SK-N-MC (cell line): ENCODE data around the gene CACNA1C.

Experiments
- DNase-seq: peaks from one replicate; pipeline ENCODE4 v3.0.0-alpha.2; 2011; ENCODE audit warnings: low read depth, low spot score
- H3K27ac ChIP-seq: fragments of 200-600 bp; sonication (generic); 2 replicates; pipeline ENCODE4 v1.5.1; 2016; ENCODE audit warnings: mixed run types
- H3K36me3 ChIP-seq: fragments of 200-600 bp; sonication (generic); 2 replicates; pipeline ENCODE4 v1.6.1; 2017; ENCODE audit warnings: antibody characterized with exemption, low read length, mixed read lengths; ENCODE audit not compliant: insufficient read depth
- H3K4me3 ChIP-seq: fragments of 200-600 bp; sonication (generic); 2 replicates; pipeline ENCODE4 v1.5.1; 2016
- H3K9ac ChIP-seq: fragments of 200-600 bp; sonication (generic); 2 replicates; pipeline ENCODE4 v1.8.0; 2017; ENCODE audit warnings: mixed run types, mixed read lengths; ENCODE audit not compliant: insufficient read length
- H3K9me3 ChIP-seq: fragments of 200-600 bp; sonication (generic); 2 replicates; pipeline ENCODE4 v1.6.1; 2017; ENCODE audit warnings: low read depth, mild to moderate bottlenecking, antibody characterized with exemption, low read length, moderate library complexity, mixed read lengths
- EZH2 ChIP-seq: fragments of 200-600 bp; sonication (generic); IDR thresholded peaks from one replicate; pipeline ENCODE4 v1.6.1; 2017; ENCODE audit warnings: antibody characterized with exemption
- FOXP2 ChIP-seq: optimal IDR thresholded peaks from 2 replicates; pipeline ENCODE3; 2011; ENCODE audit warnings: mild to moderate bottlenecking, moderate library complexity; ENCODE audit not compliant: insufficient read depth; ENCODE audit errors: extremely low read length, control extremely low read depth
- POLR2AphosphoS5 ChIP-seq: IDR thresholded peaks from 2 replicates; pipeline ENCODE4 v1.6.1; 2012; ENCODE audit warnings: mild to moderate bottlenecking, low read depth, low read length, borderline replicate concordance

The CACNA1C gene

DNA sequence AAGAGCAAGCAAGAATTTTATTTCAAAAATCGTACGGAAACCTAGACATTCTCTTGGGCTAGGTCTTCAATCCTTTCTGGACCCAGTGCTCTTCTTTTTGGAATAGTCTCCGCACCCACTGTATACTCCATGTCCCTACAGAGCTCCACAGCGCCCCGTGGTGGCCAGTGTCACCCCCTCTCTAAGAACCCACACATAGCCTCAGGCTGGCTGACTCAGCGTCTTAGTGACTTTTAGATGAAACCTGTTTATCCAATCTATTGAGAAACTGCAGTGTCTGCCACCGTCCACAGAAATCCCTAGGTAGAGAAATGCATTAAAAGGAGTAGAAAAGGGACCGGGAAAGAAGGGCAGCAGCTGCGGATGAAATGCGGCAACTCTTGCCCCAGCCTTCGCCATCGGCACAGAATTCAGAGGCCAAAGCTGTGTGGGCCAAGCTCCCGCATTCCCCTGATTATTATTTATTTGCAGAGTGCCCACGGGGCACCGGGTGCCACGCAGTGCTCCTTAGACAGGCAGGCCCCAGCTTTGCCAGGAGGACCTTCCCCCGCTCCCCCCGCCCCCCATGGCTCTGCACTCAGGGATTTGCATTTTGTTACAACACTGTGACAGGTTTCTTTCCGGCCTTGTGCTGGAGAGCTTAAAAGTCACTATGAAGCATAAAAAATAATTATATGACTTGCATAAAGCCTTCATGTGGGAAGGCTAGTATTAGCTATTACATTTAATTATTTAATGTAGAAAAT is 571.9 kb downstream of the CACNA1C start:
- Histone ChIP-seq H3K36me3 (no peaks in the 10 kb centered on the region), H3K4me3 (peak overlapping the region; percentile 10), H3K27ac (no peak overlapping the region), H3K9ac (no peak overlapping the region), H3K9me3 (no peaks in the 10 kb centered on the region)
- peak; percentile 73 for DNase-seq
- TF ChIP-seq EZH2 (no peak), FOXP2 (no peak), POLR2AphosphoS5 (no peak)

DNA sequence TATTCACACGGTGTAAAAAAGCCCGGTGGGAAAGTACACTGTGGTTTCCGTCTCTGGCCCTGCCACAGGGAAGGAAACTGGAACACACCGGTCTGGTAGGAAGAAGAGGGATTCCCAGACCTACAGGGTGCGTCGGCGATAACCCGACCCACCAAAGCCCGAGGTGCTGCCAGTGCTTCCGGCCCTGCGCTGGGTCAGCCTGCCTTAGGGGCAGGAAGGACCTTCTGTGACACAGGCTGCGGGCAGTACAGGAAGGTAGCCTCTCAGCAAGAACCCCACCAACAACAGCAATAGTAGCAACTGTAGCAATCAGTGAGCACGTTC is 572.5 kb downstream of the CACNA1C start:
- TF ChIP-seq FOXP2, result no peak
- no peak for TF ChIP-seq POLR2AphosphoS5
- TF ChIP-seq EZH2, result no peak
- peak overlapping the region; percentile 10 for H3K4me3 ChIP-seq
- no peak overlapping the region for H3K27ac ChIP-seq
- no peaks in the 10 kb centered on the region for H3K9me3 ChIP-seq
- no peak overlapping the region for H3K9ac ChIP-seq
- DNase-seq, result no peak
- H3K36me3 ChIP-seq, result no peaks in the 10 kb centered on the region

- H3K27ac ChIP-seq, result no peak overlapping the region
- no peak for DNase-seq
- H3K9me3 ChIP-seq, result no peaks in the 10 kb centered on the region
- no peaks in the 10 kb centered on the region for H3K36me3 ChIP-seq
- TF ChIP-seq FOXP2, result no peak
- no peak for TF ChIP-seq POLR2AphosphoS5
- TF ChIP-seq EZH2, result no peak
- H3K9ac ChIP-seq, result no peak overlapping the region
- H3K4me3 ChIP-seq, result no peak overlapping the region
Measured at GRCh38 chr12:2627076-2627834, 574.5 kb downstream of the CACNA1C start.

DNA sequence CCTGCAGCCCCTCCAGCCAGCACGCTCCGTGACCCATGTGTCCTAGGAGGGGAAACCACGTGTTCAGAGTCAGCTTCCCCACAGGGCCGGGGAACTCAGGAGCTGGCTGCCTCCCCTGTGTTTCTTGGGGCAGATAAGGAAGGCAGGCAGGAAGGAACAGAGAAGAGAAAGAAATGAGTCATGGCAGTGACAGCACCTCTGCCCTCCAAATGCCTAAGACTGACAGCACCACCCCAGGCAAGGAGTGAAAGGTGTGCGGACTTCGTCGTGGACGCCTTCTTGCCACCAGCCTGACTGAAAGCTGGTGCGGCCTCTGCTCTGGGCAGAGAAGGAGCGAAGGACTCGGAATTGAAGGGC is 575.0 kb downstream of the CACNA1C start:
- no peak overlapping the region for H3K9ac ChIP-seq
- no peak for DNase-seq
- H3K4me3 ChIP-seq, result no peak overlapping the region
- H3K27ac ChIP-seq, result no peak overlapping the region
- H3K36me3 ChIP-seq, result no peaks in the 10 kb centered on the region
- H3K9me3 ChIP-seq, result no peaks in the 10 kb centered on the region
- TF ChIP-seq POLR2AphosphoS5 (no peak), EZH2 (no peak), FOXP2 (no peak)

GRCh38 chr12:2628401-2628800 is 575.6 kb downstream of the CACNA1C start:
- H3K36me3 ChIP-seq, result no peaks in the 10 kb centered on the region
- no peak for DNase-seq
- no peaks in the 10 kb centered on the region for H3K9me3 ChIP-seq
- H3K4me3 ChIP-seq, result no peak overlapping the region
- TF ChIP-seq FOXP2 (no peak), POLR2AphosphoS5 (no peak), EZH2 (no peak)
- H3K27ac ChIP-seq, result no peak overlapping the region
- no peak overlapping the region for H3K9ac ChIP-seq

DNA sequence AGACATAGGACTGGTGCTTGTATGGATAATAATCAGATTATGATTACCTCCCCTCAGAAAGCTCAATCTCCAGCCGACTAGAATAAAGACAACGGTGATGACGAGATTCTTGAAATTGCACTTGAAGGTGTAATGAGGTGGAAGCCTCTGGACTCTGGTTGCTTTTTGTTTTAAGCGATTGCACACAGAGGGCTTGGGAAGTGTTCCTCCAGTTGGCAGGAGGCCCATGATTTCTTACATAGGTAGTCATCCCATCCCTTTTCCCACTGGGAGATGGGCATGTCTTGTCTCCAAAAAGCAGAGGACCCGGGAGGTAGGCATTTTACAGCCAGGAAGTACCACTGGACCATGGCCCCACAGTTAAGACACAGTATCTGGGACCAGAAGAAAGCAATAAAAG is 576.3 kb downstream of the CACNA1C start:
- H3K36me3 ChIP-seq, result no peaks in the 10 kb centered on the region
- H3K9ac ChIP-seq, result no peak overlapping the region
- H3K27ac ChIP-seq, result no peak overlapping the region
- no peaks in the 10 kb centered on the region for H3K9me3 ChIP-seq
- H3K4me3 ChIP-seq, result no peak overlapping the region
- TF ChIP-seq POLR2AphosphoS5, result no peak
- TF ChIP-seq EZH2, result no peak
- no peak for TF ChIP-seq FOXP2
- DNase-seq, result no peak

- Histone ChIP-seq H3K9ac (no peak overlapping the region), H3K27ac (no peak overlapping the region), H3K36me3 (no peaks in the 10 kb centered on the region), H3K4me3 (no peak overlapping the region), H3K9me3 (no peaks in the 10 kb centered on the region)
- DNase-seq, result no peak
- TF ChIP-seq EZH2 (no peak), FOXP2 (no peak), POLR2AphosphoS5 (no peak)
Measured at GRCh38 chr12:2631653-2632350, 579.0 kb downstream of the CACNA1C start.

DNA sequence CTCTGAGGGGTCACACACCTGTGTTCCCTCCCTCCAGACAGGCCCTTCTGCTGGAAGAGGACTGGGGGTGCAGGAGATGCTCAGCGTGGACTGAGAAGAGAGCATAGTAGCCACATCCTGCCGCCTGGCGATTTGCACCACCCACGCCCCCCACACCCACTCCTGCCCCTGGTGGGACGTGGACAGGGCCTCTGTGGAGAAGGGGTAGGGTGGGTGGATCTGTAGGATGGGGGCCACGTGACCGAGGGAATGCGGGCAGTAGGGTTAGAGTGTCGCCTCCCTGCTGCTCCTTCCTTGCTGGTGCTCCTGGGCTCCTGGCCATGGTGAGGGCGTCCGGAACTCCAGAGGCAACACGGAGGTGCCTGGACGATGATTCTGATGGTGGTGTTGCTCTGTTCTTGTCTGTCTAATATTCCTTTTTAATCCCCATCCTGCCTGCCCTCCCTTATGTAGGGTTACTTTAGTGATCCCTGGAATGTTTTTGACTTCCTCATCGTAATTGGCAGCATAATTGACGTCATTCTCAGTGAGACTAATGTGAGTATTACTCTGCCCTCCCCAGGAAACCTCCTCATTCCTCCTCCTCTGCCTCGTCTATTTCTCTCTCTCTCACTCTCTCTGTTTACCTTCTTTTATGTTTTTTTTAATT is 580.5 kb downstream of the CACNA1C start:
- Histone ChIP-seq H3K9me3 (no peaks in the 10 kb centered on the region), H3K4me3 (no peak overlapping the region), H3K36me3 (no peaks in the 10 kb centered on the region), H3K27ac (no peak overlapping the region), H3K9ac (no peak overlapping the region)
- TF ChIP-seq EZH2, result no peak
- TF ChIP-seq FOXP2, result no peak
- TF ChIP-seq POLR2AphosphoS5, result no peak
- DNase-seq, result no peak
